Activated CD8-positive, alpha-beta memory T cell treated with anti-CD3 and anti-CD28 coated beads for 48 hours (primary cell): Measurements from ENCODE around the gene CDKN3.
A peak's percentile ranks its signal among the peaks of the same experiment; 100 is the strongest.
"Not testable (repeated sequence)": the region's sequence is repeated elsewhere in the genome, so short reads cannot be mapped to it uniquely, and the experiment has no call there.

Experiments used
- DNase-seq, 3 experiments: peaks; one replicate each; pipeline ENCODE4 v3.0.0-alpha.2; 2020; ENCODE audit warnings: low read depth in 2 of 3, low spot score in 2 of 3

CDKN3 gene

DNA sequence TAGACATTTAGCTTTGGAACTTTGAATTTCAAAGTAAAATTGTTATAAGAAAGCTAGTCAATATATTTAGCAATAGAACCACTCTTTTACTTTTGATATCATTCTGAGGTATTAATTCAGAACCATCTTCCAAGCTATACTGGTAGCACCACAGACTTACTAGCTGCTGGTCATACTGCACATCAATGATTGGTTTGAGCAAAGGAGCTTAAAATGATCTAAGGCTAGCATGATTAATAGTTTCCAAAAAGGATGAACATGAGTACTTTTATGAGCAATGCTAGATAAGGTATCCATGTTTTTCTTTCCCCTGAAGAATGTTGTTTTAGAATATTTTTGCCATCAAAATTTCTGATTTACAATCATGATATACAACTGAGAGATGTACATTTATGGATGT is 27.2 kb downstream of the CDKN3 start:
- DNase-seq: no peak

DNA sequence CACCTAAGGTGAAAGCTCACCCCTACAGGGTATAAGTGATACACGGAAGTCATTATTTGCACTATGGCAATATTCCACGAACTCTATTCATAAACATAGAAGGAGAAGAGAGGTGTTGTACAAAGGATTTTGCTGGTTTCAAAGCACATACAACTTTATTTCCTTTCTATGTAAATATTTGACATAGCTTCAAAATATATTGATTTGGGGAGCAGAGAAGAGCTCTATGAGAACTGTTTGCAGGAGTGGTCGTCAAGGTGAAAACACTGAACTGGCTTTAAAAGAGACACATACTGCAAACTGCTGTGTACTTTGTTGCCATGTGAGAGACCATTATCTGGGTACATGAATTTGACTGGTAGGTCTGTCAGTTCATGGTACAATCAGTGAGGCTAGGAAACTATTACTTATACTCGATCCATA is 27.7 kb downstream of the CDKN3 start:
- DNase-seq: no peak

DNA sequence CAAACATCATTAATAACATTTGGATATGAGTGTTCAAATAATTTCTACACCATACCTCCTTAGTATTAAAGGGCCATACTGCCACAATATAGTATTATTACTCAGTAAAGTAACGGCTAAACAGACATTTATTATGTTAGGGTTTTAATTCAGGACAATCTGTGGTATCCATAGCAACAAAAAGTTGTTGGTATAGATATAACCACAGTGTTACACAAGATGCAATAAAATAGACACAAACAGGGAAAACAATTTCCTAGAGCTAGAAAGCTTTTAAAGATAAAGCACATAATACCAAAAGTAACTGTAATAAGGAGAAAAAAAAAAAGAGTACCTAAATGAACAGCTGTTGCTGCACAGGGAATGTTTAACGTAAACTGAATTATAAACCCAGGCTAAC is 28.3 kb downstream of the CDKN3 start:
- DNase-seq: no peak

DNA sequence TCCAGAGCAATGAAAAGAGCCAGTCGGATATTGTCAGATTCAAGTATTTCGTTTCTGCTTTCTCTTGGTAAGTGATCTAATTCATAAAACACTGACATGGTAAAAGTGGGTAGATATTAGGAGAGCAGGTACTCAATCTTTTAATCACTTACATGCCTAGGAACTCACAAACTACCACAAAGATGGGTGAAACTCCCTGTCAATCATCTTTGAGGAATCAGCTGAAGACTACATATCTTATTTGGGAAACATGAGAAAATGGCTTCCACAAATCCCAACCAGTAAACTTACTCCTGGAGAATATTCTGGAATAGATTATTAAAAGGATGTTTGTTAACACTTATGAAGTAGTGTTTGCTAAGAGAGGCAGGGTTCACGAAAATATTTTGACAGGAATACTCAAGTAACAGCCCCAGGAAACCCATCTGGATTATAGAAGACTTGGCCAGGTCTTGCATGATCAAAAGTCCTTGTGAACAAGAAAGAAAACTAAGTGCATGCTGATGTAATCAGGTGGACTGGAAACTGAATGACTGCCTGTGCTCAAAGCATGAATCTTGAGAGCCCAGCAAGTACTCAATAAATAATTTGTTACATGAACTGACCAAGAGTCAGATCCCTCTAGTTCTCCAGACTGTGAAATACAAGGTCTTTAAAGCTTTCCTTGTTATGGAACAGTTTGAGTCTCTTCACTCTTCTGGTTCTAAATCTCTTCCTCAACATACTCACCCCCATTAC is 28.9 kb downstream of the CDKN3 start:
- no peak for DNase-seq

DNA sequence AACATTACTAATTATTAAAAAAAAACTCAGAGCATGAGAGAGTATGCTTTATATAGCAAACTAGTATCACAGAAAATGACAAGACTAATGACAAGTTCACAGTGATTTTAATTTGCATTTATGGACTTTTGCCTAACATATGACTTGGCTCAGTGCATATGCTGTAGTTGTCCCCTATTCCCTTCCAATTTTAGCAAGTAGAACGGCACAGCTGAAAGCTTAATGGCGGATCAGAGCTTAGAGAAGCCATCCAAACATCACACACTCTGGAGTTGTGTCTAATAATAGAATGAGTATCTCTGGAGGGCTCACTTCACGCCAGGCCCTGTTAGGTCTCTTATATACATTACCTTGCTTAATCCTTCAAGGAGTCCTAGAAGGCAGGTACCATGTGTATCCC is 31.1 kb downstream of the CDKN3 start:
- DNase-seq: no peak

DNA sequence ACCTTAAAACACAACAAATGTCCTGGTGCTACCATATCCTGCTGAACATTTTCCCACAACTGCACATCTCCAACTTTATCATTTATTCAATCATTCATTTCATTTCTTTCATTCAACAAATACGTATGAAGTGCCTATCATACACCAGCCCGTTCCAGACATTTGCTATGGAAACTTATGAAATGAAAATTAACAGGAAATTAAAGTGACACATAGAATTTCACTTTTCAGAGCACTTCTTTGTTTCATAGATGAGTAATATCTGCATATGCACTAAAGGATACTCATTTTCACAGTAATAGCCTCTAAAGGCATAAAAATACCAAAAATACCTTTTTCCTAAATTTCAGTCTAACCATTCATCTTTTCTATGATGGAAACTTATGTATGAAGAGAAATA is 31.7 kb downstream of the CDKN3 start:
- DNase-seq: no peak

DNA sequence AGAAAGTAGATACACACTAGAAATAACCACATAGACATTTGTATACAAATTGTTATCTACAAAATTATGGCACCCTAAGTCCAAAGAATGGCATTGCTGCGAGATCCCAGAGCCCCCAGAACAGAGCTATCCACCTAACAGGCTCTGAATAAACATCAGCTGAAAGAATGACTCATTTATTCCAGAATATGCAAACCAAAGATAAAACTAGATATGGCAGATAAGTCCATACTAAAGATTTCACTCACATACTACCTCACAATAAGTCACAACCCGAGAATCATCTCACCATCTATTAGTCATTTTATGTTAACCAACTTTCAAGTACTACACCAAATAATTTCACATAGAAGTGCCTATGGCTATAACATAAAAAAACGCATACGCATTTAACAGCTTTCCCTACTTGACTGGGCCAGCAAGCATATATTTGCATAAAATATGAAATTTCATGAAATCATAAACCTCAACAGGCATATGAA is 38.7 kb downstream of the CDKN3 start:
- DNase-seq: no peak

DNA sequence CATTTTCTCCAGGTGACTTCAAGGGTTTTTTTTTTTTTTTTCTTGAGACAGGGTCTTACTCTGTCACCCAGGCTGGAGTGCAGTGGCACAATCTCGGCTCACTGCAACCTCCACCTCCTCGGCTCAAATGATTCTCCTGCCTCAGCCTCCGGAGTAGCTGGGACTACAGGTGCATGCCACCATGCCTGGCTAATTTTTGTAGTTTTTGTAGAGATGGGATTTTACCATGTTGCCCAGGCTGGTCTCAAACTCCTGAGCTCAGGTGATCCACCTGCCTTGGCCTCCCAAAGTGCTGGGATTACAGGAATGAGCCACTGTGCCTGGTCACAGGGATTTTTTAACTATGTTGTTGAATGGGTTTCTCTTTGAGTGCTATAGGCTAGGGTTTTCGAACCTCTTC is 41.1 kb downstream of the CDKN3 start:
- not testable (repeated sequence) for DNase-seq

DNA sequence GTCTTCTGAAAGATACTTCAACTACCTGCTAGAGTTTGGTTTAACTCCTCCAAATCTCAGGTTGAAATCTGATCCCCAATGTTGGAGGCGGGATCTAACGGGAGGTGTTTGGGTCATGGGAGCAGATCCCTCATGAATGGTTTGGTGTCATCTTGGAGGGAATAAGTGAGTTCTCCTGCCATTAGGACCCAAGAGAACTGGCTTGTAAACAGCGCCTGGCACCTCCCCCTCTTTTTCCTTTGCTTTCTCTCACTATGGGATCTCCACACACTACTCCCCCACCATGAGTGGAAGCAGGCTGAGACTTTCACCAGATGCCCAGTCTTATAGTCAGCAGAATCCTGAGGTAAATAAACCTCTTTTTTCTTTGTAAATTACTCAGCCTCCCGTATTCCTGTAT is 41.9 kb downstream of the CDKN3 start:
- DNase-seq: no peak

DNA sequence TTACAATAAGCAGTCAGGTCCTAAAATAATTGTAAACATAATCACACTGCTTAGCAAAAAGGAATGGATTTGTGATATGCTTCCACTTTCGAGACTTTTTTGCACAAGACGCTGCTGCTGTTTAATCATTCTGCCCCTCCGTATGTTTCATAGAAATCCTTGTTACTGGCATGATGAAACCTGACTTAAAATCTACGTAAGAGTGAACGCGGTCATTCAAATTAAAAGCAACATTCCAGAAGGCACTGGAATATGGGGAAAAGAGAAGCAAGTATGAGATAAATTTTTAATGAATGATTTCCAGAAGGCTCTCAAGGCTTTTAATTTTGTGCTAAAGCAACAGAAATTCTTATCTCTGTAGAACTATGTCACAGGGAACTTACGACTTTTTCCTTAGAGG is 43.2 kb downstream of the CDKN3 start:
- DNase-seq: no peak

DNA sequence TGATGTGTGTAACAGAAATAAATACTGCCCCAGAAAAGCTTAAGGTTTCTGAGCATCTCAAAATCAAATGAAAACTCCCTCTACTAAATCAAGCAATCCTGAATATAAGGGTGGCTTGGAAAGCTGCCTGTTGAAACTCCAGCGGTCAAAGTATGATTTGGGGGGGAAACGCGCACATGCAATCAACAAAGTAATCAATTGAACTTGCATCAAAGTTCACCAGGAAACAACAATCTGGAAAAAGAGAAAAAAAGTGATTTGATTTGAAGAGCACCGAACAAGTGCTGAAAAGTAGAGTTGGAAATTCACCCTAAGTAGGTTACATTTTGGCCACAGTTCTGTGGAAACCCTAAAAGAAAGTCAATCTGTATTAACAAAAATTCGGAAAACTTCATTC is 43.7 kb downstream of the CDKN3 start:
- no peak for DNase-seq

DNA sequence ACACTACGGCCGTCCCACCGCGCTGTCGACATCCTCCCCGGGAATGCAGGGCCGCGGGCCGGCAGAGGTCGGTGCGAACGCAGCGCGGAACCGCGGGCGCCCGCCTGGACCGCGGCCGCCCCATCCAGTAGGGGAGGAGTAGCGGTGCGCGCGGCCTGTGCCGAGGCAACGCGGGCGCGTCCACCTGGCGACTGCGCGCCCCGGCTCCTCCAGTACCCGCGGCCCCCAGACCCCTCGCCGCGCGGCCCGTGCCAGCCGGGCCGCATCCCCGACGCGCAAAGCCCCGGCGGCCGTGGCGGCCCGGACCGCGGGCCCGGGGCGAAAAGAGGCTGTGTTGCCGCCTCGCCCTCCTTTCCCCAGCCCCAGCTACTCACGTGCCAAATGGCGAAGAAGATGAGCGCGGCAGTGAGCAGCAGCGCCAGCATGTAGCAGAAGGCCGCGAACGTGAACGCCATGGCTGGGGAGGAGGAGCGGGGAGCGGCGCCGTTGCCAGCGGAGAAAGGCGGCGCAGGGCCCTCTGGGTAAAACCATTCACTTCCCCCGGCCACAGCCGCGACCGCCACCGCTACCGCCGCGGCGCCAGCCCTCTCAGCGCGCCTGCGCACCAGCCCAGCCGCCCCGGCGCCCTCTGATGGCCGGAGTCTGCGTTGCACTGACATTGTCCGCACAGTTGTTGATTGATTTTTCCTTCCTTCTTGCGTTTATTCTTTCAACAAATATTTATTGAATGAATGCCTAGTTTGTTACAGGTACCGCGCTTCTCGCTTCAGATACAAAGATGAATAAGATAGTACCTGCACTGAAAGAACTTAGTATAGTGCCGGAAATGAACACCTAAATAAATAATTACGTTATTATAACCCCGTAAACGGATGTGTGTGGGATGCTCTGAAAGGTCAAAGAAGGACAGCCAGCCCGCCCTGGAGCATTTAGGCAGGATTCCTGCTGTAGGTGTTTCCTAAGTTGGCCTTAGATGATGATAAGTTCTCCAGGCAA is 44.4 kb downstream of the CDKN3 start, which contains the start of gene CNIH1:
Gene CNIH1, minus strand, starts transcription at position 502 of the 996 bp plus-strand sequence. Its CDS starts 47 bp downstream, at position 455.
- peak; percentile 93 to 96 (median 95) for DNase-seq

DNA sequence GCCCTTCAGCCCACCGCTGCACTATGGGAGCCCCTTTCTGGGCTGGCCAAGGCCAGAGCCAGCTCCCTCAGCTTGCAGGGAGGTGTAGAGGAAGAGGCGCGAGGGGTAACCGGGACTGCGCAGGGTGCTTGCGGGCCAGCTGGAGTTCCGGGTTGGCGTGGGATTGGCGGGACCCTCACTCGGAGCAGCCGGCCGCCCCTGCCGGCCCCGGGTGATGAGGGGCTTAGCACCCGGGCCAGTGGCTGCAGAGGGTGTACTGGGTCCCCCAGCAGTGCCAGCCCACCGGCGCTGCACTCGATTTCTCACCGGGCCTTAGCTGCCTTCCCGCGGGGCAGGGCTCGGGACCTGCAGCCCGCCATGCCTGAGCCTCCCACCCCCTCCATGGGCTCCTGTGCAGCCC is 46.2 kb downstream of the CDKN3 start:
- DNase-seq: not testable (repeated sequence)

DNA sequence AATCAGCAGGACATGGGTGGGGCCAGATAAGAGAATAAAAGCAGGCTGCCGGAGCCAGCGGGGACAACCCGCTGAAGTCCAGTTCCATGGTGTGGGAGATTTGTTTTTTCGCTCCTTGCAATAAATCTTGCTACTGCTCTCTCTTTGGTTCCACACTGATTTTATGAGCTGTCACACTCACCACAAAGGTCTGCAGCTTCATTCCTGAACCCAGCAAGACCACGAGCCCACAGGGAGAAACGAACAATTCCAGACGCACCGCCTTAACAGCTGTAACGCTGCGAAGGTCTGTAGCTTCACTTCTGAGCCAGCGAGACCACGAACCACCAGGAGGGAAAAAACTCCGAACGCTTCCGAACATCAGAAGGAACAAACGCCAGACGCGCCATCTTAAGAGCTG is 47.2 kb downstream of the CDKN3 start:
- no peak for DNase-seq

DNA sequence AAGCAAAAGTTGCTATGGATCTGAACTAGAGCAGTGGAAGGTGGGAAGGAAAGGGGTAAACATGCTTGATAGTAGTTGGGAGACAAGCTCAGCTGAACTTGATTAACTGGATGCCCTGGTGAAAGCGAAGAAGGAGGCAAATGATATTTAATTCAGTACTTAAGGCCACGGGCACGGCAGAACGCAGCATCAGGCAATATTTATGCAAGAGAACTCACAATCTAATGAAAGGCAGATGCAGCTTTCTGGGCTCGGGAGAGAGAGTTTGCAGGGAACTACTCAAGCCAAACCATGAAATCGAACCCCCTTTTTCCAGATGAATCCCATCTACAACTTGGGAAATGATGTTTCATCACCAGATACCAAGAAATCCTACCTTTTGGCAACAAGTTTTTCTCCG is 47.9 kb downstream of the CDKN3 start:
- no peak for DNase-seq

DNA sequence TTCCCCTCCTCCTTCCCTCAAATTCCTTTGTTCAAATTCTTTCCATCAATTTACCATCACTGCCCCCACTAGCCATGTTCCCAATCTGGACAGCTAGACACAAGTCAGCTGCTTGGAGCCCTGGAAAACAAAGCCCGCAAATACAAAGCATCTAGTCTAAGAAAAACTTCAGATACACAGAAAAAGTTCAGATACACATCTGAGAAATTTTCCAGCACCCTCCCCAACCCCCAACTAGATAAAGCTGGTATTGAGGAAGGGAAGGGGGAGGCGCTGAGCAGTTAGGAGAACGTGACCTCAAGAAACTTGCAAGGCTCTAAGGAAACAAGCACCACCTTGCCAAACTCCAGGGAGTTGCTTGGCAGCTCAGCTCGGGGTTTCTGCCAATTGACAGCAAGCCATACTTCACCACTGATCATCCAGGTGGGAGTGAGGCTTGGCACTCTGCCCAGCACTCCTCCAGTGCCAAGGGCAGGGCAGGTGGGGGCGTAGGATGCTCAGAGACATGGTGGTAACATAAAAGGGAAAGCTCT is 49.4 kb downstream of the CDKN3 start:
- DNase-seq: no peak

DNA sequence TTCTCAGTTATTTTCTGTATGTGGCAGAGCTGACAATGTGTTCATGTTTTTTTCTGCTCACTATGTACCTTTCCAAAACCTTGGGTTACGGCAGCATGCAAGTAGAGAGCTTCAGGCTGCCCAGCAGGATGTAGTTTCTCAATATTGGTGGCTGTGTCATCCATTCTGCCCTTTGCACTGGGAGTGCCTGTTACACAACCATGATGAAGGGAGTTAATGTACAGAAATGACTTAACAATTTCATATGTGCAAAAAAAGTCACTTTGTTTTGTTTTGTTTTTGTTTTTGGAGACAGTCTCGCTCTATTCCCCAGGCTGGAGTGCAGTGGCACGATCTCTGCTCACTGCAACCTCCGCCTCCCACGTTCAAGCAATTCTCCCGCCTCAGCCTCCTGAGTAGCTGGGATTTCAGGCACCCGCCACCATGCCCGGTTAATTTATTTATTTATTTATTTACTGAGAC is 50.5 kb downstream of the CDKN3 start:
- DNase-seq: no peak

DNA sequence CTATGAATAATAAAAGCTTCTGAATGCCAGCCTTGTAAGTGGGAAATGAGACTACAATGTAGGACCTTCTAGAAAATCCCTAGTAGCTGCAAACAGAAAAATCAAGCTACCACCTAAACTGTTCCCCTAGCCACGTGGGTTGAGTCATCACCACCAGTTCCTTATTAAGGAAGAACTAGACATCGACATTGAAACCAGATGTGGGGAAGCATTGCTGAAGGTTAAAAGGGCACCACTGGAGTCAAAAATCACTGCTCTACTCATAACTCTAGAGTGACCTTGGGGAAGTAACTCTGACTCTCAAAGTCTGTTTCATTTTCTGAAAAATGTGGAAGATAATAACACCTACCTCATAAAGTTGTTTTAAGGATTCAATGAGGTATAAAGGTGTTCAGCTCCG is 53.7 kb downstream of the CDKN3 start:
- DNase-seq: no peak

DNA sequence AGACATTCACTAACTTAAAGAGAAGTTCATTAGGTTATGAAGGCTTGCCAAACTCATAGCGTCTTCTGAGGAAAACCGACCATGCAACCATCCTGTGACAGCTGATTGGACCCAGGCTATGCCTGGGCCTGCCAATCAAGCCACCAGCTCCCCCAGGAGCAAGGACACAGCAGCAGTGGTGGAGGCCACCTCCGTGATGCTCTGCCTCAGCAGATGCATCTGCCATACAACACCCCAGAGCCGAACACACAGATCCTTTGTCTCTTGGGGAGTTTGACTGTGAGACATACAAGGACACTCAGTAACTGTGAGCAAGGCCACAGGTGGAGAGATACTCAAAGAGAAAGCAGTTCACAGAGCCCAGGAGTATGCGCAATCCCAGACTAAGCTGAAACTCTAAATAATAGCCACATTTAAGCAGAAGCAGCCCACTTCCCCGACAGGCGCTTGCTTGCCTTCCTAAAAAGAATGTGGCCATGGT is 54.4 kb downstream of the CDKN3 start:
- no peak for DNase-seq

DNA sequence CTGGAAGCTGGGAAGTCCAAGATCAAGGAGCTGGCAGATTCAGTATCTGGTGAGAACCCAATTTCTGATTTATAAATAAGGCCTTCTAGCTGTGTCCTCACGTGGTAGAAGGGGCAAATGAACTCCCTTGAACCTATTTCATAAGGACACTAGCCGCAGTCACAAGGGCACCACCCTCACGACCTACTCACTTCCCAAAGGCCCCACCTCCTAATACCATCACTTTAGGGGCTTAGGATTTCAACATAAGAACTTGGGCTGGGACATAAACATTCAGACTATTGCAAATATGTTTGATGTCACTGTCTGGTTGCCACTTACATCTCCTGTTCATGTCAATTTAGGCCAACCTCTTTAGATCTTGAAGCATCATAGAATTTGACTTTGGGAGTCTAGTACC is 55.2 kb downstream of the CDKN3 start:
- DNase-seq: no peak

DNA sequence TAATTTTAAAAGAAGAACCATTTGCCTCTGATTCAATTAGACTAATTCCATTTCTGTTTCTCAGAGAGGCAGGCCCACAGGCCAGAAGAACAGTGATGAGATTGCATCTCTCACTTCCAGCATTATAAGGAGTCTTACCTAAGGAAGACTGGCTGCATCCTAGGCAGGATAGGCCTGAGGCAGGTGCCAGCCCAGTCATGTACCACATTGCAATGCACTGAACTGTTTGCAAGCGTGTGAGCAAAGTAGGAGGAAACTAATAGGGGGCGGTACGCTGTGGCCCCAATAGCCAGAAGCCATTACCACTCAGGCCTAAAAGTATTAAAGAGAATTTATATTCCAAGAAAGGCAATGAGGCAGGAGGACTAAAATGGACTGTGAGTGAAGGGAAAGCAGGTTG is 56.4 kb downstream of the CDKN3 start:
- no peak for DNase-seq
